Mammary epithelial cell (primary cell): ENCODE results near the gene DOCK1.

Source experiments
- EZH2 ChIP-seq: IDR thresholded peaks from 2 replicates; pipeline ENCODE4 v1.6.1; 2012; ENCODE audit warnings: low read length, inconsistent platforms, borderline replicate concordance
- TF ChIP-seq, protein P1 (sequence below), 2 donors: IDR thresholded peaks in 1 of 2; conservative IDR thresholded peaks in 1 of 2; 2 replicates each; pipeline ENCODE4 v1.5.1; 2011 to 2012; ENCODE audit warnings: inconsistent platforms in 2 of 2, low read length in 2 of 2, mild to moderate bottlenecking in 2 of 2, control low read depth in 1 of 2, low read depth in 1 of 2; ENCODE audit not compliant: insufficient read depth in 1 of 2; ENCODE audit errors: extremely low read depth in 1 of 2

DNA sequence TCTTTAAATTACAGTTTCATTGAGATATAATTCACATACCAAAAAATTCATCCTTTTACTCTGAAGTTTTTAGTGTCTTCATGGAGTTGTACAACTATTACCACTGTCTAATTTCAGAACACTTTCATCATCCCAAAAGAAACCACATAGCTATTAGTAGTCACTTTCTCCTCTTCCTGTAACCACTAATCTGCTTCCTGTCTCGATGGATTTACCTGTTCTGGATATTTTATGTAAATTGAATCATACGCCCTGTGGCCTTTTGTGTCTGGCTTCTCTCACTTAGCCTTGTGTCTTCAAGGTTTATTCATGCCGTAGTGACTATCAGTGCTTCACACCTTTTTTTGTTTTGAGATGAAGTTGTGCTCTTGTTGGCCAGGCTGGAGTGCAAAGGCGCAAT lies 135.5 kb downstream of the DOCK1 start:
- TF ChIP-seq, protein P1, sequence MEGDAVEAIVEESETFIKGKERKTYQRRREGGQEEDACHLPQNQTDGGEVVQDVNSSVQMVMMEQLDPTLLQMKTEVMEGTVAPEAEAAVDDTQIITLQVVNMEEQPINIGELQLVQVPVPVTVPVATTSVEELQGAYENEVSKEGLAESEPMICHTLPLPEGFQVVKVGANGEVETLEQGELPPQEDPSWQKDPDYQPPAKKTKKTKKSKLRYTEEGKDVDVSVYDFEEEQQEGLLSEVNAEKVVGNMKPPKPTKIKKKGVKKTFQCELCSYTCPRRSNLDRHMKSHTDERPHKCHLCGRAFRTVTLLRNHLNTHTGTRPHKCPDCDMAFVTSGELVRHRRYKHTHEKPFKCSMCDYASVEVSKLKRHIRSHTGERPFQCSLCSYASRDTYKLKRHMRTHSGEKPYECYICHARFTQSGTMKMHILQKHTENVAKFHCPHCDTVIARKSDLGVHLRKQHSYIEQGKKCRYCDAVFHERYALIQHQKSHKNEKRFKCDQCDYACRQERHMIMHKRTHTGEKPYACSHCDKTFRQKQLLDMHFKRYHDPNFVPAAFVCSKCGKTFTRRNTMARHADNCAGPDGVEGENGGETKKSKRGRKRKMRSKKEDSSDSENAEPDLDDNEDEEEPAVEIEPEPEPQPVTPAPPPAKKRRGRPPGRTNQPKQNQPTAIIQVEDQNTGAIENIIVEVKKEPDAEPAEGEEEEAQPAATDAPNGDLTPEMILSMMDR (conservative IDR thresholded peaks at IDR 0.05 in 1 of 2, IDR thresholded peaks at IDR 0.05 in 1 of 2; ENCODE audit: extremely low read depth in 1 of 2, insufficient read depth in 1 of 2, low read depth in 1 of 2, low read length in 2 of 2), result no peak
- no peak for TF ChIP-seq EZH2
